ENCODE data around the gene MAP2K3.
"Not testable (repeated sequence)": the region's sequence is repeated elsewhere in the genome, so short reads cannot be mapped to it uniquely, and the experiment has no call there.

DNA sequence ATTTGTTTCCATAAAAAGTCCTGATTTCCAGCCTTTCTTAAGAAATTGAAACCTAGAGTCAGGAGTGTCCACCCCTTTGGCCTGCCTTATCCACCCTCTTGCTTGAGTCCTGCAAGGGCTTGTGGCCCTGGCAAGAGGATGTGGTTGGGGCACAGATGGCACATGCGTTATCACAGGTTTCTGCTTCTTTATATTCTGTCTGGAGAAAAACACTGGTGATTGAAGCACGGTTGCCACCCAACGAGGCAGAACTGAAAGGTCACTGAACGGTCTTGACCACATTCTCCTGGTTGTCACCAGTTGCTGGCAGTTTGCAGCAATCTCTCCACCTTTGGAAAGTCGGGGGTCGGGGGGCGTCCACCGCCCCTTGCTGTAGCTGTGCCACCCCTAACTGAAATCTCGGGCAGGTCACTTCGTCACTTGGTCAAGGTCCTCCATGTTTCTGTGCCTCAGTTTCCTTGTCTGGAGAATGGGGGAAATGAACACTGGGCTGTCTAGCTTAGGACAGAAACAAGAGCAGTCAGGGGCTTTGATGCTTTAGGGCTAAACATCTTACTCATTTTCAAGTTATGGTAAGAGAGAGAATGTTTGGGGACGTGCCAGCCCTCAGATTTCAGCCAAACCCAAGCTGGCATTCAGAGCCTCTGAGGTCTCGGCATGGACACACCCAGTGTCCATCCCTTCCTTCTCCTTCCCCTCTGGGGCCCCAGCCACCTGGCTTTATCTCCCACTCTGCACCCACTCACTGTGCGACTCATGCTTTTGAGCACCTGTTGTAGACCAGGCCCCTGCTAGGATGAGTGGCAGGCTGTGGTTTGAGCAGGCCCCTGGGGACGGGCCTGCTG, 63.8 kb downstream of the MAP2K3 start:
- TF ChIP-seq POLR2A (IDR thresholded peaks at IDR 0.05): not testable (repeated sequence)
- TF ChIP-seq, protein P1, sequence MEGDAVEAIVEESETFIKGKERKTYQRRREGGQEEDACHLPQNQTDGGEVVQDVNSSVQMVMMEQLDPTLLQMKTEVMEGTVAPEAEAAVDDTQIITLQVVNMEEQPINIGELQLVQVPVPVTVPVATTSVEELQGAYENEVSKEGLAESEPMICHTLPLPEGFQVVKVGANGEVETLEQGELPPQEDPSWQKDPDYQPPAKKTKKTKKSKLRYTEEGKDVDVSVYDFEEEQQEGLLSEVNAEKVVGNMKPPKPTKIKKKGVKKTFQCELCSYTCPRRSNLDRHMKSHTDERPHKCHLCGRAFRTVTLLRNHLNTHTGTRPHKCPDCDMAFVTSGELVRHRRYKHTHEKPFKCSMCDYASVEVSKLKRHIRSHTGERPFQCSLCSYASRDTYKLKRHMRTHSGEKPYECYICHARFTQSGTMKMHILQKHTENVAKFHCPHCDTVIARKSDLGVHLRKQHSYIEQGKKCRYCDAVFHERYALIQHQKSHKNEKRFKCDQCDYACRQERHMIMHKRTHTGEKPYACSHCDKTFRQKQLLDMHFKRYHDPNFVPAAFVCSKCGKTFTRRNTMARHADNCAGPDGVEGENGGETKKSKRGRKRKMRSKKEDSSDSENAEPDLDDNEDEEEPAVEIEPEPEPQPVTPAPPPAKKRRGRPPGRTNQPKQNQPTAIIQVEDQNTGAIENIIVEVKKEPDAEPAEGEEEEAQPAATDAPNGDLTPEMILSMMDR (IDR thresholded peaks at IDR 0.05): not testable (repeated sequence)

Data from stomach (tissue), 4 donors.